Anterior cingulate cortex (tissue), 58 donors: ENCODE data around the gene MARCO.

Experiments
- DNase-seq, 58 donors: peaks; one replicate each; lab custom pipeline; 2025; lab: John Stamatoyannopoulos, UW

Gene MARCO

GRCh38 chr2:118942031-118942430 is at the start of gene MARCO:
TSS of gene MARCO (plus strand) at chr2:118942194. CDS start at chr2:118942301, 107 bp downstream.
- no peak for DNase-seq

- DNase-seq = no peak
Measured at GRCh38 chr2:118893100-118893499, 48.9 kb upstream of the MARCO start.

- DNase-seq = no peak
Measured at GRCh38 chr2:118902266-118903028, 39.5 kb upstream of the MARCO start.

GRCh38 chr2:118903029-118903351 is 39.0 kb upstream of the MARCO start:
- DNase-seq = no peak

- DNase-seq = no peak
Measured at GRCh38 chr2:118903551-118904479, 38.2 kb upstream of the MARCO start.

GRCh38 chr2:118905206-118905605 is 36.8 kb upstream of the MARCO start:
- DNase-seq = no peak

GRCh38 chr2:118906186-118906585 is 35.8 kb upstream of the MARCO start:
- DNase-seq = no peak

GRCh38 chr2:118907759-118908158 is 34.2 kb upstream of the MARCO start:
- DNase-seq = no peak

GRCh38 chr2:118909191-118909590 is 32.8 kb upstream of the MARCO start:
- DNase-seq = no peak

GRCh38 chr2:118911166-118911856 is 30.7 kb upstream of the MARCO start:
- no peak for DNase-seq

GRCh38 chr2:118911936-118912335 is 30.1 kb upstream of the MARCO start:
- DNase-seq = no peak

GRCh38 chr2:118913131-118913802 is 28.7 kb upstream of the MARCO start:
- no peak for DNase-seq

GRCh38 chr2:118913803-118914645 is 28.0 kb upstream of the MARCO start:
- no peak for DNase-seq

- no peak for DNase-seq
Measured at GRCh38 chr2:118914721-118915453, 27.1 kb upstream of the MARCO start.

GRCh38 chr2:118918017-118918416 is 24.0 kb upstream of the MARCO start:
- DNase-seq = no peak

- no peak for DNase-seq
Measured at GRCh38 chr2:118921646-118922045, 20.3 kb upstream of the MARCO start.

GRCh38 chr2:118922254-118922653 is 19.7 kb upstream of the MARCO start:
- DNase-seq = no peak

GRCh38 chr2:118923371-118923770 is 18.6 kb upstream of the MARCO start:
- no peak for DNase-seq

- no peak for DNase-seq
Measured at GRCh38 chr2:118925476-118925875, 16.5 kb upstream of the MARCO start.
